A673 (cell line): ENCODE data around the gene KLF16.

Source experiments
- EZH2 ChIP-seq: fragments of 200-600 bp; sonication (generic); IDR thresholded peaks from 2 replicates; pipeline ENCODE4 v1.6.1; 2017; ENCODE audit warnings: borderline replicate concordance, low read depth, mild to moderate bottlenecking, mixed read lengths, antibody characterized with exemption, low read length; ENCODE audit not compliant: poor library complexity, severe bottlenecking
- TF ChIP-seq, protein P1 (sequence below): fragments of 300-800, 200-600 bp; sonication (generic); conservative IDR thresholded peaks from 2 replicates; pipeline ENCODE4 v1.5.1; 2017; ENCODE audit warnings: low read depth, mild to moderate bottlenecking, antibody characterized with exemption, low read length, moderate library complexity, mixed read lengths

- TF ChIP-seq, protein P1, sequence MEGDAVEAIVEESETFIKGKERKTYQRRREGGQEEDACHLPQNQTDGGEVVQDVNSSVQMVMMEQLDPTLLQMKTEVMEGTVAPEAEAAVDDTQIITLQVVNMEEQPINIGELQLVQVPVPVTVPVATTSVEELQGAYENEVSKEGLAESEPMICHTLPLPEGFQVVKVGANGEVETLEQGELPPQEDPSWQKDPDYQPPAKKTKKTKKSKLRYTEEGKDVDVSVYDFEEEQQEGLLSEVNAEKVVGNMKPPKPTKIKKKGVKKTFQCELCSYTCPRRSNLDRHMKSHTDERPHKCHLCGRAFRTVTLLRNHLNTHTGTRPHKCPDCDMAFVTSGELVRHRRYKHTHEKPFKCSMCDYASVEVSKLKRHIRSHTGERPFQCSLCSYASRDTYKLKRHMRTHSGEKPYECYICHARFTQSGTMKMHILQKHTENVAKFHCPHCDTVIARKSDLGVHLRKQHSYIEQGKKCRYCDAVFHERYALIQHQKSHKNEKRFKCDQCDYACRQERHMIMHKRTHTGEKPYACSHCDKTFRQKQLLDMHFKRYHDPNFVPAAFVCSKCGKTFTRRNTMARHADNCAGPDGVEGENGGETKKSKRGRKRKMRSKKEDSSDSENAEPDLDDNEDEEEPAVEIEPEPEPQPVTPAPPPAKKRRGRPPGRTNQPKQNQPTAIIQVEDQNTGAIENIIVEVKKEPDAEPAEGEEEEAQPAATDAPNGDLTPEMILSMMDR = no peak
- no peak for TF ChIP-seq EZH2
These were observed 32.4 kb downstream of the KLF16 start for GRCh38 chr19:1830978-1831377.
